Measurements from ENCODE around the gene SORT1. TPM values are rescaled to one million over a fixed set of nuclear protein-coding genes. Genes with fewer than 3 reads are reported as not detected.
"Not testable (repeated sequence)": the region's sequence is repeated elsewhere in the genome, so short reads cannot be mapped to it uniquely, and the experiment has no call there.

SORT1 gene
- total RNA-seq, 1 experiment from 2014 or later, result 12.4 TPM

DNA sequence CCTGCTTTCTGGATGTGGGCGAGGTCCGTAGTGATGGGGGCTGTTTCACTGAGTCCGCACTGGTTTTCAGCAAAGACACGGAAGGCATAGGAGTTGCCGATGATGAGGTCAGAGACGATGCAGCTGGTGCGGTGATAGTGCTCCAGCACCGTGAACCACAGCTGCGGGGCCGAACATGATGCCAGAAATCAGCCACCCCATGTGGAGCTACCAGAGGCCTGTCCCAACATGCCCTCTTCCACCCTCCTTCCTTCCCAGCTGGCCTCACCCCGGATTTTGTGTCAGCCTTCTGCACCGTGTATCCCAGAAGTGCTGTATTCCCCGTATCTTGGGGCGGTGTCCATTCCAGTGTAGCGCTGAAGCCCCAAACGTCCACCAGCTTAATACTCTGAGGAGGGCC lies 100.9 kb downstream of the SORT1 start:
- Histone ChIP-seq H3K27me3 (ENCODE audit: control insufficient read depth, insufficient read depth, low read length) (no peaks in the 10 kb centered on the region; the same call in 1 of the 2 replicates), H3K4me3 (ENCODE audit: insufficient read depth, low read depth, low read length) (no peak overlapping the region)
- DNase-seq, result no peak

DNA sequence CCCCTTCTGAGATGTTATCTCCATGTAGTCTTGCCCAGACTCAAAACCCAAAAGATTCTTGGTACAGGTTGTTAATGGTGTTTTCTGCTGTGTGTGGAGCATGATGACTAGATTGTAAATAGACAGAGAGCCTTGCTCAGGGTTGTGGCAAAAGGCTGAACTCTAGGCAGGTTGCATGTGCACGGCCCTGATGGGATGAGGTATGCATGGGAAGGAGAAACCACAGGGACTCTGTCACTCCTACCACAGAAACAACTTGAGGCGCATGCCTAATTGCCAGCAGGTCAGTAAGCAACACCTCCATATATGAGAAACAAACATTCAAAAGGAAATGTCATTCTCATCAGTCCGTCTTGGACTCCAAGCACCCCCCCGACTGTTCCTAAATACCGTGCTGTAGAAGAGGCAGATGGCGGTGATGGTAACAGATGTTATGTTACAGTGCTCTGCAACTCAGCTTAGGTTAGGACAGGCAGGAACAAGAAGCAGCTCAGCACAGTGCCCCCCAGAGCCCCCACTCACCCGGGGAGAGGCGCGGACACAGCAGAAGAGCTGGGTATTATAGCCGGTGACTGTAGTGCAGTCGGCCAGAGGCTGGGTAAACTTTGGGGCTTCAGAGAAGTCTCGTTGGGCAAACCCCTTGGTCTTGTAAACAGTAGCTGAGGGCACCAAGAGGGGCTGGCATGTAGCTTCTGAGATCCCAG lies 101.9 kb downstream of the SORT1 start:
- DNase-seq, result peak; percentile 69
- Histone ChIP-seq H3K36me3 (replicated peaks; ENCODE audit: control insufficient read depth, insufficient read depth, low read length) (no peaks in the 10 kb centered on the region), H3K27me3 (ENCODE audit: control insufficient read depth, insufficient read depth, low read length) (no peaks in the 10 kb centered on the region; the same call in 1 of the 2 replicates), H3K4me3 (ENCODE audit: insufficient read depth, low read depth, low read length) (no peak overlapping the region)

More for the DNA sequence above, 100.9 kb downstream of the SORT1 start:
- H3K36me3 ChIP-seq (replicated peaks; ENCODE audit: control insufficient read depth, insufficient read depth, low read length), result no peaks in the 10 kb centered on the region

DNA sequence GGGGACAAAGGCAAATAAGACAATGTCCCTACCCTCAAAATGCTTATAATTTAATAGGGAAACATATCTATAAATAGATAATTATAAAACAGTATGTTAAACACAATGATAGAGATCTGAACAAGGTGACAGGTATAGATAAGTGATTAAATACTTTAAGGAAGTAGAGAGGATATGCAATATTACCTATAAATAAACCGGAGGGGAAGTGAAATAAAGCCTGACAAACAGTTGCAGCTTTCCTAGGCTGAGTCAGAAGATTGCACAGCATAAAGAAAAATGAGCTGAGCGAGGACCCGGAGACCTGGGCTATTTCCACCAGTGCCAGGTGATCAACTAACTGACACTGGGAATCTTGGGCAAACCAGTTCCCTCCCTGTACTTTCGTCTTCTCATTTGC lies 103.2 kb downstream of the SORT1 start:
- no peak for DNase-seq
- H3K36me3 ChIP-seq (replicated peaks; ENCODE audit: control insufficient read depth, insufficient read depth, low read length), result no peaks in the 10 kb centered on the region
- no peaks in the 10 kb centered on the region for H3K27me3 ChIP-seq (ENCODE audit: control insufficient read depth, insufficient read depth, low read length)

DNA sequence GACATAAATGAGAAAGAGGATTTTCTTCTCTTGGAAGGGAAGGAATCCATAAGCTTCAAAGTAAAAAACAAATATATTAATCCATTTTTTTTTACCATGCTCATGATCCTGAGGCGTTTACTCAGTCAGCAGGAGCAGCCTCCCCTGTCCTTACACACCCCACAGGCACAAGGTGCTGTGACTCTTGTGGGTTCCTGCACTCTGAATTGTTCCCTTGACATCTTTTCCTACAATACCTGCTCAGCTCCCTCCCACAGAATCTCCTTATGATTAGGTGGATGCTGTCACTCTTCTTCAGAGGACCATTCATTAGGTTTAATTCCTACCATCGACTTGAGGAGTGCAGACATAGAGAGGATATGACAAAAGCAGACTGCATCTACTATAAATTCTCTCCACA lies 104.7 kb downstream of the SORT1 start:
- H3K36me3 ChIP-seq (replicated peaks; ENCODE audit: control insufficient read depth, insufficient read depth, low read length), result no peaks in the 10 kb centered on the region
- H3K4me3 ChIP-seq (ENCODE audit: insufficient read depth, low read depth, low read length), result no peak overlapping the region

More for the DNA sequence above, 103.2 kb downstream of the SORT1 start:
- no peak overlapping the region for H3K4me3 ChIP-seq (ENCODE audit: insufficient read depth, low read depth, low read length)

DNA sequence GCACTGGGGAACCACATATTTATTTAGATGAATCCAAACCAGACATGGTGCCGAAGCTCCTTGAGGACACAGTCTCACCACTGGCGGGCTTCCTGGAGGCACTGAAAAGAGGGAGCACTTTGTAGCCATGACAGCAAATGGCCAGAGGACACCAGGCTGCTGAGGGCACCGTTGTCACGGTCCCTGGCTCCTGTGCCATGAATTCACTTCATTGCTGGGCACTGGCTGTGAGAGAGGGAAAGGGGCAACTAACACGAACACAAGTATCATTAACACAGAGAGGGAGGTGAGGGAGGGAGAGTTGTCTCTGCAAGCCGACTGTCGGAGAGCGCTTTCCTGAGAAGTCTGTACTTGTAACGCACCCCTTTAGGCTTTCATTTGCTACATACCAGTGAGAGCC lies 105.4 kb downstream of the SORT1 start:
- Histone ChIP-seq H3K36me3 (replicated peaks; ENCODE audit: control insufficient read depth, insufficient read depth, low read length) (no peaks in the 10 kb centered on the region), H3K27me3 (ENCODE audit: control insufficient read depth, insufficient read depth, low read length) (no peaks in the 10 kb centered on the region), H3K4me3 (ENCODE audit: insufficient read depth, low read depth, low read length) (no peak overlapping the region)
- DNase-seq, result no peak

More for the DNA sequence above, 104.7 kb downstream of the SORT1 start:
- DNase-seq, result no peak
- H3K27me3 ChIP-seq (ENCODE audit: control insufficient read depth, insufficient read depth, low read length), result no peaks in the 10 kb centered on the region

DNA sequence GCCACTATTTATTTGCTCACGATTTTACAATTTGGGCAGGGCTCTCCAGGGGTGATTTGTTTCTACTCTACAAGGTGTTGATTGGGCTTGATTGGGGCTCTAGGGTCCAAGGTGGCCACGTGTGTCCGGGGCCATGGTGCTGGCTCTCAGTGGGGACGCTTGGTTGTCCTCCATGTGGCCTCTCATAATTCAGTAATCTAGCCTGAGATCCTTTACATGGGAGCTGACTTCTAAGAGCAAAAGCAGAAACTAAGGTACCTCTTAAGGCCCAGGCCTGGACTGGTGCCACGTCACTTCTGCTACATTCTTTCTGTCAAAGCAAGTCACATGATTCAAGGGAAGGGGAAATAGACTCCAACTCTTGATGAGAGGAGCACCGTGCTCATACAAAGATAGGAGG lies 106.7 kb downstream of the SORT1 start:
- Histone ChIP-seq H3K27me3 (ENCODE audit: control insufficient read depth, insufficient read depth, low read length) (no peaks in the 10 kb centered on the region), H3K4me3 (ENCODE audit: insufficient read depth, low read depth, low read length) (no peak overlapping the region), H3K36me3 (replicated peaks; ENCODE audit: control insufficient read depth, insufficient read depth, low read length) (no peaks in the 10 kb centered on the region)
- DNase-seq, result no peak

DNA sequence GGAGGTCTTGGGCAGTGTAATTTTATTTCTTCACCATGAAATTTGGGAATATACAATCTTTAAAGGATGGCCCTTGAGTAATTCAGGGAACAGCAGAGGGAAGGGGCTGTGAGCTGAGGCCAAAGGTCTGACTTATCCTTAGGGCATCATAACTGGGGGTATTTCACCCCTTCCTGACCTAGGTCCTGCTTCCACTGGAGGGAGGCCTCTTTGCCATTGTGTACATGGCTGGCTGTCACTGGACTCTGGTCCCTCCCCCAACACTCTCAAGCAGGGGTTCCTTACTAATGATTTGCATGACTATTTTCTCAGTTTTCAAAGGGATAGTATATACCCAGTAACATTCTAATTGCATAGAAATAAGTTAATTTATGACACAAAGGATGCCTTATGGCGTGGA lies 107.6 kb downstream of the SORT1 start:
- no peak overlapping the region for H3K4me3 ChIP-seq (ENCODE audit: insufficient read depth, low read depth, low read length)
- no peaks in the 10 kb centered on the region for H3K36me3 ChIP-seq (replicated peaks; ENCODE audit: control insufficient read depth, insufficient read depth, low read length)
- no peaks in the 10 kb centered on the region for H3K27me3 ChIP-seq (ENCODE audit: control insufficient read depth, insufficient read depth, low read length)
- DNase-seq, result no peak

DNA sequence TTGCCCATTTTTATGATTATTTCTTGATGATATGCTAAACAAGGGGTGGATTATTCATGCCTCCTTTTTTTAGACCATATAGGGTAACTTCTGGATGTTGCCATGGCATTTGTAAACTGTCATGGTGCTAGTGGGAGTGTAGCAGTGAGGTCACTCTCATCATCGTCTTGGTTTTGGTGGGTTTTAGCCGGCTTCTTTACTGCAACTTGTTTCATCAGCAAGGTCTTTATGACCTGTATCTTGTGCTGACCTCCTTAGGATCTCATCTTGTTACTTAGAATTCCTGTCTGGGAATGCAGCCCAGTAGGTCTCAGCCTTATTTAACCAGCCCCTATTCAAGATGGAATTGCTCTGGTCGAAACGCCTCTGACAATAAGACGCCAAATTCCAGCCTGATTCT lies 111.0 kb downstream of the SORT1 start:
- not testable (repeated sequence) for H3K27me3 ChIP-seq (ENCODE audit: control insufficient read depth, insufficient read depth, low read length); DNase-seq; H3K4me3 ChIP-seq (ENCODE audit: insufficient read depth, low read depth, low read length); H3K36me3 ChIP-seq (replicated peaks; ENCODE audit: control insufficient read depth, insufficient read depth, low read length)

DNA sequence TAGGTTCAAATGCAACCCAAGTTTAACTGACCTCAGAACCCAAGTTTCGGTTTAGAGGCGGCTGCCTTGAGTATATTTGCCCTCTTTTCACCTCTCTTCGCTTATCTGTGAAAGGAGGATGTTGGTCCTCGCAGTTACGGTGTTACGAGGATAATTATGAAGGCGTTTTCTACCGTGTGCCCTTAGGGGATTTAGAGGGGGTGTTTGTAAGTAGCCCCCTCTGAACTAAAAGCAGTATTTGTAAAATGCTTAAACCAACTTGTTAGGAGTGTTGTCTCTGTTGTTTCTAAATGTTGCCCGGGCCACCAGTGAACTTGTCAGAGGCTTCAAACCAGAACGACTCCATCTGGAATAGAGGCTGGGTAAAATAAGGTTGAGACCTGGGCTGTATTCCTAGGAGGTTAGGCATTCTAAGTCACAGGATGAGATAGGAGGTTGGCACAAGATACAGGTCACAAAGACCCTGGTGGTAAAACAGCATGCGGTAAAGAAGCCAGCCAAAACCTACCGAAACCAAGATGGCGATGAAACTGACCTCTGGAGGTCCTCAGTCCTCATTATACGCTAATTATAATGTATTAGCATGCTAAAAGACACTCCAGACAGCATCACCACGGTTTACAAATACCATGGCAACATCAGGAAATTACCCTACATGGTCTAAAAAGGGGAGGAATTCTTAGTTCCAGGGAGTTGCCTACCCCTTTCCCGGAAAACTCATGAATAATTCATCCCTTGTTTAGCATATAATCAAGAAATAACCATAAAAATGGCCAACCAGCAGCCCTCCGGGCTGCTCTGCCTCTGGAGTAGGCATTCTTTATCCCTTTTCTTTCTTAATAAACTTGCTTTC lies 113.7 kb downstream of the SORT1 start:
- DNase-seq, result no peak
- Histone ChIP-seq H3K36me3 (replicated peaks; ENCODE audit: control insufficient read depth, insufficient read depth, low read length) (peaks cover 18% of the 10 kb centered on the region), H3K4me3 (ENCODE audit: insufficient read depth, low read depth, low read length) (peak overlapping the region; percentile 76)

DNA sequence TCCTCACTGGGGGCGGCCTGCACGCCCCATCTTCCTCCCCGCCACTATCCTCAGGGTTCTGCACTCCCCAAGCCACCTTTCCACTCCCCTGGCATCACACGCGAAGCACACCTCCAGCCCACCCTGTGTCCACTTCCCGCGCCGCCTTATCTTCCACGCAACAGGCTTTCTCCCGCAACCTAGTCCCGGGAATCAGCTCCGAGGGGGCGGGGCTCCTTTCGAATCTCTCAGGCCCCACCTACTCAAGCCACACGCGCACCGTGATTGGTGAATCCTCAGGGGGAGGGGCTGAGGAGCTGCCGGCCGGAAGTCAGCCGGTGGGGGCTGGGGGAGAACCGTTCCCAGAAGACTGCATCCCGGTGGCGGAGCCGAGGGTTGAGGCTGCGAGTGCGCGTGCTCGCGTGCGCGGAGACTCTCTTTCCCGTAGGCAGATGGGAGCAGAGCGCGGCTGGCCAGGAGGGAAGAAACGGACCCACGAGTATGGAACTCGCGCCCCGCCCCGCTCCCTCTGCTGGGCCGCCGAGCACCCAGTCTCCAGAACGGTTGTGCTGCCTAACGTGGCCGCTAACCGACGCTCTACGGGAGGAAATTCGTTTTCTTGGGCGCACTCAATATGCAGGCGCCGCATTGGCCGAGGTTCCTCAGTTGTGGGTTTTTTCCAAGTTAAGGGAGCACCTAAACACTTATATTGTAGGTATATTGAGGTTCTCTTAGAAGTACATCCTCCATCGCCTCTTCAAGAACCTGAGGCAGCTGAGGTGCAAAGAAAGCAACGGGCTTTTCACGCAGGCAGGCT lies 114.6 kb downstream of the SORT1 start, which contains the start of gene PSRC1:
PSRC1 (minus strand) TSS at position 194 of the 796 bp plus-strand sequence.
- H3K36me3 ChIP-seq (replicated peaks; ENCODE audit: control insufficient read depth, insufficient read depth, low read length), result peaks cover 20% of the 10 kb centered on the region
- H3K4me3 ChIP-seq (ENCODE audit: insufficient read depth, low read depth, low read length), result peak within 1 kb of the TSS; percentile 76
- H3K27me3 ChIP-seq (ENCODE audit: control insufficient read depth, insufficient read depth, low read length), result no peaks in the 10 kb centered on the region
- peak; percentile 99 for DNase-seq

More for the DNA sequence above, 113.7 kb downstream of the SORT1 start:
- no peaks in the 10 kb centered on the region for H3K27me3 ChIP-seq (ENCODE audit: control insufficient read depth, insufficient read depth, low read length)

DNA sequence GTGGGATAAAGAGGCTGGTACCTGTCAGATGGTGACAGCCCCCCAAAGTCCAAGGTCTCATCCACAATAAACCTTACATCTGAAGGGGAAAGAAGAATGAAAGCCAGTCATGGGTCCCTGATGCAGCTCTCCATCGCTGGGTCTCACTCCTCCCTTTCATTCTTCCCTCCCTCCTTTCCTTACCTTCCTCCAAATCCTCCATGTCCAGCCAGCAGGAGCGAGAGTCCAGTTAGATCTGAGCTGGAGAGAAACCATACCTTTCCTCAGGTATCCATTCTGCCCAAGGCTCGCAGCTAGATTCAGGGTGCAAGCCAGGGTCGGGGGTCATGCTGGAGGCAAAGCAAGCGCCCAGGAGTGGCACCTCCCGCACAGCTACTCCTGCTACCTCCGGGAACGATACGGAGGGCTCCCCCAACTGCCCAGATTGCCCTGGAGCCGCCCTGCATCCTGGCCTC lies 115.2 kb downstream of the SORT1 start:
- Histone ChIP-seq H3K27me3 (ENCODE audit: control insufficient read depth, insufficient read depth, low read length) (no peaks in the 10 kb centered on the region), H3K4me3 (ENCODE audit: insufficient read depth, low read depth, low read length) (peak overlapping the region; percentile 76)
- DNase-seq, result peak; percentile 92

DNA sequence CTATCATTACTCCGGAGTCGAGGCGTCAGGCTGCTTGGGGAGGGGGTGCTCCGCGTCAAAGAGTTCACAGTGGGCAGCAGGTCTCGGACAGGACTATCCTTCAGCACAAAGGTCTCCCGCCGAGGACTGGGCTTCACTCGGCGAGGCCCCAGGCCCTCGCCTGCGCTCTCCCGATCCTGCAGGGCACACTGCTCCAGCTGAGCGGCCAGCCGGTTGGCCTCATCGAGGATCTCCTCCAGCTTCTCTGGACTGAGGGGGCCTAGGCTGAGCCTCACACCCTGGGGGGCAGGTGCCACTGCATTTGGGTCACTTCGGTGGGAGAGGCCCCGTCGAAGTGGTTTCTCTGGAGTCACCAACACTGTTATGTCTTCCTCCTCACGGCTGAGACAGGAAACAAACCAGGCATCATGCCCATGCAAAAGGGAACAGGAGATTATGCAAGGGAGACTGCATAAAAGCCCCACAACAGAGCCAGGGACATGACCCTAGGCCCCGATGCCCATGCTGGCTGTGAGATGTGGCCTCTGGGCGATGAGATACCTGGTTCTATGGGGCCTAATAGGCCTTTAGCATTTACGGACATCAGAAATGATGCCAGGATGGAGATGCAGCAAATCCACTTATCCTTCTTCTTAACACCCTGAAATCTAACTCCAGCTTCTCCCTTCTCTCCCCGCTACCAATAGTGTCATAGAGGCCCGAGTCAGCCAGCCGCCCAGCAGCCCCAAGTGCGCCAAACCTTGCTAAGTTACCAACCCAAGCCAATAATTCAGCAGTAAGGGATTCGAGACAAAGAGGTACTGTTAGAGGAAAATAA lies 115.8 kb downstream of the SORT1 start:
- Histone ChIP-seq H3K36me3 (replicated peaks; ENCODE audit: control insufficient read depth, insufficient read depth, low read length) (peaks cover 20% of the 10 kb centered on the region), H3K4me3 (ENCODE audit: insufficient read depth, low read depth, low read length) (peak overlapping the region; percentile 76), H3K27me3 (ENCODE audit: control insufficient read depth, insufficient read depth, low read length) (no peaks in the 10 kb centered on the region)
- DNase-seq, result no peak

More for the DNA sequence above, 115.2 kb downstream of the SORT1 start:
- peaks cover 20% of the 10 kb centered on the region for H3K36me3 ChIP-seq (replicated peaks; ENCODE audit: control insufficient read depth, insufficient read depth, low read length)

DNA sequence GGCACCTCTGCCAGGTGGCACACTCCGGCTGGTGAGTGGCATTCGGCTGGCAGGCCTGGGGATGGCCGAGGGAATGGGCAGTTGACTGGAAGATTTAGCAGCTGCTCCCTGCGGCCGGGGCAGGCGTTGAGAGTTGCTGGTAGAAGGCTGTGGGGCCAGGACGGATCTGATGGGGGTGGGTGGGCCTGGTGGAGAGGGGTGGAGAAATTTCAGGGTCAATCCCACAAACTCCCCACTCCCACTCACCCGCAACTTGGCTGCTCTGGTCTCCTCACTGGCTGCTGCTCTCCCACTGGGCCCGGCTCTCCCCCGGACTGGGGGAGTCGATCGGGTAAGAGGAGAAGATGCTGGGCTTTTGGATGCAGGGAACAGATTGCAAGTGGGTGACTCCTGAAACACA lies 116.9 kb downstream of the SORT1 start:
- Histone ChIP-seq H3K36me3 (replicated peaks; ENCODE audit: control insufficient read depth, insufficient read depth, low read length) (peaks cover 20% of the 10 kb centered on the region), H3K27me3 (ENCODE audit: control insufficient read depth, insufficient read depth, low read length) (no peaks in the 10 kb centered on the region), H3K4me3 (ENCODE audit: insufficient read depth, low read depth, low read length) (no peak overlapping the region)
- no peak for DNase-seq

Data from H7 (cell line).